GM21717 (cell line): ENCODE results near the gene HYLS1.

Experiments used
- ATAC-seq: cut with Tn5 transposase; IDR thresholded peaks from one replicate; pipeline ENCODE4 v1.9.1; 2021; ENCODE audit warnings: mild to moderate bottlenecking, moderate library complexity; ENCODE audit not compliant: unreplicated experiment

Gene HYLS1

GRCh38 chr11:125948278-125949051 is 61.0 kb downstream of the HYLS1 start:
- ATAC-seq, result no peak

- ATAC-seq, result no peak
These were observed 62.1 kb downstream of the HYLS1 start for GRCh38 chr11:125949271-125950177.

GRCh38 chr11:125950178-125950490 is 62.7 kb downstream of the HYLS1 start:
- ATAC-seq, result no peak
